Endothelial cell of umbilical vein (primary cell): ENCODE results near the gene ADCY5. TPM values are rescaled to one million over a fixed set of nuclear protein-coding genes. Genes with fewer than 3 reads are reported as not detected.

ENCODE experiments used
- BruUV-seq: library from RNA; stranded (reverse); fragments of 400-500 nt; replicated peaks from 2 replicates; lab custom pipeline; 2021; lab: Mats Ljungman, UMichigan
- CTCF ChIA-PET: fragments of 300-600, 350-600 bp; sonication (Branson Sonifier 250); formaldehyde crosslinking; loops from one replicate; lab custom pipeline; 2021; ENCODE audit warnings: antibody characterized with exemption, inconsistent platforms; lab: Charles Lee
- POLR2A ChIA-PET: fragments of 300-600, 350-600 bp; sonication (Branson Sonifier 250); formaldehyde crosslinking; loops from one replicate; lab custom pipeline; 2021; ENCODE audit warnings: antibody characterized with exemption, inconsistent platforms; lab: Charles Lee
- DNase-seq: peaks from one replicate; pipeline ENCODE4 v3.0.0-alpha.2; 2011; ENCODE audit warnings: low read depth, low spot score
- FAIRE-seq: peaks from 2 replicates; lab custom pipeline; 2011; peaks lifted over from hg19 to GRCh38; lab: Jason Lieb, UNC
- H2AFZ ChIP-seq: 2 replicates; pipeline ENCODE4 v1.6.0; 2012; ENCODE audit warnings: low read depth, low read length, control low read depth, inconsistent platforms
- H3K27ac ChIP-seq: 2 replicates; pipeline ENCODE4 v1.5.1; 2011; ENCODE audit warnings: low read depth, mild to moderate bottlenecking, control low read depth, low read length, moderate library complexity; ENCODE audit not compliant: insufficient read depth
- H3K27me3 ChIP-seq, 2 experiments: 2 replicates each; pipeline versions ENCODE4 v1.6.0 to v1.6.1; 2011; ENCODE audit warnings: low read length in 2 of 2, mixed read lengths in 1 of 2; ENCODE audit not compliant: control insufficient read depth in 2 of 2, insufficient read depth in 2 of 2
- H3K36me3 ChIP-seq, 2 experiments: 2 replicates in 1 of 2; 3 replicates in 1 of 2; pipeline ENCODE4 v1.5.1; 2011; ENCODE audit warnings: low read length in 2 of 2, mild to moderate bottlenecking in 1 of 2, moderate library complexity in 1 of 2; ENCODE audit not compliant: control insufficient read depth in 2 of 2, insufficient read depth in 2 of 2; ENCODE audit errors: extremely low read depth in 1 of 2
- H3K4me1 ChIP-seq: 3 replicates; pipeline ENCODE4 v1.5.1; 2011; ENCODE audit warnings: mild to moderate bottlenecking, low read length; ENCODE audit not compliant: control insufficient read depth, insufficient read depth; ENCODE audit errors: extremely low read depth
- H3K4me2 ChIP-seq: 2 replicates; pipeline ENCODE4 v1.6.1; 2011; ENCODE audit warnings: low read length, control low read depth, mixed read lengths; ENCODE audit not compliant: insufficient read depth
- H3K4me3 ChIP-seq, 3 experiments: fragments of 200-600 bp in 1 of 3; sonication (generic), shearing (Covaris generic) in 1 of 3; replicated peaks in 1 of 3; 2 replicates each; pipeline ENCODE4 v1.5.1; 2011 to 2016; ENCODE audit warnings: control low read depth in 3 of 3, low read length in 3 of 3, mild to moderate bottlenecking in 2 of 3, inconsistent platforms in 1 of 3, low read depth in 1 of 3, moderate library complexity in 1 of 3; ENCODE audit not compliant: insufficient read depth in 1 of 3
- H3K79me2 ChIP-seq: 2 replicates; pipeline ENCODE4 v1.6.0; 2012; ENCODE audit warnings: low read length, inconsistent platforms; ENCODE audit not compliant: control insufficient read depth, insufficient read depth
- H3K9ac ChIP-seq: replicated peaks from 2 replicates; pipeline ENCODE3; 2011; ENCODE audit warnings: low read length, control low read depth; ENCODE audit not compliant: insufficient read depth; ENCODE audit errors: extremely low read depth
- H3K9me1 ChIP-seq: replicated peaks from 3 replicates; pipeline ENCODE4 v1.6.0; 2011; ENCODE audit warnings: mild to moderate bottlenecking, low read length; ENCODE audit not compliant: control insufficient read depth, insufficient read depth; ENCODE audit errors: extremely low read depth
- H3K9me3 ChIP-seq: replicated peaks from 2 replicates; pipeline ENCODE4 v1.5.1; 2012; ENCODE audit warnings: low read length, inconsistent platforms; ENCODE audit not compliant: control insufficient read depth, insufficient read depth
- H4K20me1 ChIP-seq: replicated peaks from 2 replicates; pipeline ENCODE3; 2011; ENCODE audit warnings: mild to moderate bottlenecking, low read length; ENCODE audit not compliant: control insufficient read depth, insufficient read depth; ENCODE audit errors: extremely low read depth
- EZH2 ChIP-seq: IDR thresholded peaks from 2 replicates; pipeline ENCODE4 v1.6.1; 2012; ENCODE audit warnings: borderline replicate concordance, low read depth, mild to moderate bottlenecking, moderate library complexity, low read length, inconsistent platforms; ENCODE audit not compliant: severe bottlenecking
- FOS ChIP-seq: IDR thresholded peaks from 2 replicates; pipeline ENCODE4 v1.6.1; 2011; ENCODE audit warnings: mild to moderate bottlenecking, low read length, moderate library complexity, borderline replicate concordance; ENCODE audit not compliant: insufficient read depth
- GATA2 ChIP-seq: IDR thresholded peaks from 2 replicates; pipeline ENCODE4 v1.7.0; 2011; ENCODE audit warnings: low read depth, mild to moderate bottlenecking, moderate library complexity, mixed read lengths, low read length; ENCODE audit not compliant: insufficient read length, insufficient read depth
- JUN ChIP-seq: IDR thresholded peaks from 2 replicates; pipeline ENCODE4 v1.6.1; 2011; ENCODE audit warnings: borderline replicate concordance, low read depth; ENCODE audit not compliant: insufficient read length, insufficient read depth
- MYC ChIP-seq: IDR thresholded peaks from one replicate; pipeline ENCODE4 v1.6.1; 2011; ENCODE audit warnings: mild to moderate bottlenecking, low read depth, low read length
- POLR2A ChIP-seq: IDR thresholded peaks from 2 replicates; pipeline ENCODE4 v1.6.1; 2012; ENCODE audit warnings: low read depth, mild to moderate bottlenecking, control low read depth, low read length
- POLR2AphosphoS5 ChIP-seq: IDR thresholded peaks from 2 replicates; pipeline ENCODE4 v1.6.1; 2012; ENCODE audit warnings: low read depth, mild to moderate bottlenecking, control low read depth, low read length, moderate library complexity; ENCODE audit not compliant: insufficient read depth
- dilution Hi-C: fragments of 300-500 bp; cut with MboI; formaldehyde crosslinking; loops from one replicate; pipeline ENCODE4 v1.15.0; 2019; ENCODE audit warnings: low sequenced_read_pairs; ENCODE audit not compliant: extremely low pct_ligation_motif_present
- intact Hi-C: fragments of 100-400 bp; cut with micrococcal nuclease; formaldehyde crosslinking; loops from one replicate; pipeline ENCODE4 v1.10.0; 2022
- polyA plus RNA-seq, 4 experiments: library from polyadenylated mRNA; depleted of rRNA in 3 of 4; stranded (reverse) in 3 of 4; unstranded in 1 of 4; fragments of >200 nt; gene quantifications; 2 replicates each; pipeline versions ENCODE4 v1.2.1 to v1.2.3, GENCODE V29; 2011 to 2012; ENCODE audit warnings: missing spikeins in 1 of 4
- total RNA-seq: library from RNA; stranded (reverse); gene quantifications from 2 replicates; pipeline ENCODE4 v1.2.3, GENCODE V29; 2021
- TF ChIP-seq, protein P1 (sequence below), 2 donors: IDR thresholded peaks; 1 replicate in 1 of 2; 2 replicates in 1 of 2; pipeline ENCODE4 v1.5.1; 2011; ENCODE audit warnings: low read length in 2 of 2, mild to moderate bottlenecking in 2 of 2, moderate library complexity in 2 of 2, control low read depth in 1 of 2, inconsistent platforms in 1 of 2, low read depth in 1 of 2; ENCODE audit not compliant: insufficient read depth in 1 of 2; ENCODE audit errors: extremely low read depth in 1 of 2
- TF ChIP-seq, protein P2 (sequence below): IDR thresholded peaks from 2 replicates; pipeline ENCODE4 v1.6.1; 2011; ENCODE audit not compliant: insufficient read depth, insufficient read length

Gene ADCY5
- total and polyA plus RNA-seq, 2 donors (not counting 3 experiments of a cell fraction or from before 2014, with no cell fraction given), result 0.01 TPM; not detected in 1

DNA sequence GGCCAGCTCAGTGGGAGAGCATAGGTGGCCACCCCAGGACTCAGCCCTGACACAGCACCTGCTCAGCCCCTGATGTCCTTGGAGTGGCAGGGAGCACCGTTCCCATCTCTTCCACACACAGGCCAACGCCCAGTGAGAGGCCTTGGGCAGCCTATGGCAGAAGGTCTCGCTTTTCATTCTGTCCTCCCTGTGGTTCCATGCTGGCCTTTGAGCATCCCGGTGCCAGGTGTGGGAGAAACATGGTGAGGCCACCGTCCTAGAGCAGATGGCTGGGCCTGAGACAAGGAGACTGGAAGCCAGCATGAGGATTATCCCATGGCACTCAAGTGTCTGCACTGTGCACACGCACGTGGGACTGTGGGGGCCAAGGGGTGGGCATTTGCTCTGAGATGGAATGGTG is 25.1 kb downstream of the ADCY5 start:
- dilution Hi-C loops (no loop called here), intact Hi-C loops (no loop called here)
- H4K20me1 ChIP-seq, result no peaks in the 10 kb centered on the region
- peaks cover 0 to 3% of the 10 kb centered on the region in 2 experiments for H3K27me3 ChIP-seq
- DNase-seq (no peak), FAIRE-seq (no peak)
- H3K79me2 ChIP-seq, result no peaks in the 10 kb centered on the region
- no peaks in the 10 kb centered on the region for H3K9me3 ChIP-seq
- no peaks in the 10 kb centered on the region for H3K9me1 ChIP-seq
- H3K27ac ChIP-seq, result no peak overlapping the region
- POLR2A ChIA-PET, result no interaction called here
- BruUV-seq, result no TSS peak
- no peaks in the 10 kb centered on the region for H3K4me1 ChIP-seq
- no peak overlapping the region for H3K4me2 ChIP-seq
- no peak overlapping the region for H2AFZ ChIP-seq
- H3K4me3 ChIP-seq, result no peak overlapping the region
- CTCF ChIA-PET, result no interaction called here
- TF ChIP-seq JUN (no peak), POLR2A (no peak), EZH2 (no peak), GATA2 (no peak), FOS (no peak), MYC (no peak), POLR2AphosphoS5 (no peak)
- TF ChIP-seq, protein P1, sequence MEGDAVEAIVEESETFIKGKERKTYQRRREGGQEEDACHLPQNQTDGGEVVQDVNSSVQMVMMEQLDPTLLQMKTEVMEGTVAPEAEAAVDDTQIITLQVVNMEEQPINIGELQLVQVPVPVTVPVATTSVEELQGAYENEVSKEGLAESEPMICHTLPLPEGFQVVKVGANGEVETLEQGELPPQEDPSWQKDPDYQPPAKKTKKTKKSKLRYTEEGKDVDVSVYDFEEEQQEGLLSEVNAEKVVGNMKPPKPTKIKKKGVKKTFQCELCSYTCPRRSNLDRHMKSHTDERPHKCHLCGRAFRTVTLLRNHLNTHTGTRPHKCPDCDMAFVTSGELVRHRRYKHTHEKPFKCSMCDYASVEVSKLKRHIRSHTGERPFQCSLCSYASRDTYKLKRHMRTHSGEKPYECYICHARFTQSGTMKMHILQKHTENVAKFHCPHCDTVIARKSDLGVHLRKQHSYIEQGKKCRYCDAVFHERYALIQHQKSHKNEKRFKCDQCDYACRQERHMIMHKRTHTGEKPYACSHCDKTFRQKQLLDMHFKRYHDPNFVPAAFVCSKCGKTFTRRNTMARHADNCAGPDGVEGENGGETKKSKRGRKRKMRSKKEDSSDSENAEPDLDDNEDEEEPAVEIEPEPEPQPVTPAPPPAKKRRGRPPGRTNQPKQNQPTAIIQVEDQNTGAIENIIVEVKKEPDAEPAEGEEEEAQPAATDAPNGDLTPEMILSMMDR (IDR thresholded peaks at IDR 0.05; ENCODE audit: extremely low read depth in 1 of 2, insufficient read depth in 1 of 2, low read depth in 1 of 2, low read length in 2 of 2), result no peak
- TF ChIP-seq, protein P2, sequence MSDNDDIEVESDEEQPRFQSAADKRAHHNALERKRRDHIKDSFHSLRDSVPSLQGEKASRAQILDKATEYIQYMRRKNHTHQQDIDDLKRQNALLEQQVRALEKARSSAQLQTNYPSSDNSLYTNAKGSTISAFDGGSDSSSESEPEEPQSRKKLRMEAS, result no peak
- no peak overlapping the region for H3K9ac ChIP-seq
- H3K36me3 ChIP-seq, result no peaks in the 10 kb centered on the region
